Neural cell (in vitro differentiated cells): ENCODE measurements around the gene HRH4. TPM values are rescaled to one million over a fixed set of nuclear protein-coding genes. Genes with fewer than 3 reads are reported as not detected.

ENCODE experiments used
- H2AFZ ChIP-seq: fragments of 200-600, 300-800 bp; sonication (generic), shearing (Covaris generic); 2 replicates; pipeline ENCODE4 v1.6.0; 2014; ENCODE audit warnings: low read depth, mild to moderate bottlenecking, antibody characterized with exemption, low read length, moderate library complexity
- H3F3A ChIP-seq: fragments of 200-600 bp; shearing (Covaris generic); 2 replicates; pipeline ENCODE4 v1.6.1; 2016; ENCODE audit warnings: mild to moderate bottlenecking, moderate library complexity, mixed read lengths, antibody characterized with exemption, low read length; ENCODE audit not compliant: insufficient read depth, poor library complexity, severe bottlenecking
- H3K27ac ChIP-seq: fragments of 200-600, 300-800 bp; sonication (generic), shearing (Covaris generic); 2 replicates; pipeline ENCODE4 v1.5.1; 2014; ENCODE audit warnings: mild to moderate bottlenecking, low read length, moderate library complexity
- H3K27me3 ChIP-seq: fragments of 300-800, 200-600 bp; sonication (generic), shearing (Covaris generic); 2 replicates; pipeline ENCODE4 v1.6.0; 2014; ENCODE audit warnings: mild to moderate bottlenecking, low read depth, low read length, moderate library complexity; ENCODE audit not compliant: insufficient read depth
- H3K36me3 ChIP-seq: fragments of 300-800, 200-600 bp; sonication (generic), shearing (Covaris generic); 2 replicates; pipeline ENCODE4 v1.5.1; 2014; ENCODE audit warnings: mild to moderate bottlenecking, antibody characterized with exemption, low read length, moderate library complexity; ENCODE audit not compliant: insufficient read depth
- H3K4me2 ChIP-seq: fragments of 300-800, 200-600 bp; sonication (generic), shearing (Covaris generic); 2 replicates; pipeline ENCODE4 v1.6.0; 2014; ENCODE audit warnings: mild to moderate bottlenecking, low read length
- H3K4me3 ChIP-seq: fragments of 300-800, 200-600 bp; sonication (generic), shearing (Covaris generic); 2 replicates; pipeline ENCODE4 v1.5.1; 2014; ENCODE audit warnings: mild to moderate bottlenecking, low read length, moderate library complexity
- H3K79me2 ChIP-seq: fragments of 200-600 bp; shearing (Covaris generic); replicated peaks from 2 replicates; pipeline ENCODE4 v1.6.0; 2014; ENCODE audit warnings: mild to moderate bottlenecking, low read length, moderate library complexity; ENCODE audit not compliant: insufficient read depth
- H3K9ac ChIP-seq: fragments of 300-800, 200-600 bp; sonication (generic), shearing (Covaris generic); 2 replicates; pipeline ENCODE4 v1.6.1; 2016; ENCODE audit warnings: mild to moderate bottlenecking, low read length, mixed read lengths
- H3K9me2 ChIP-seq: fragments of 200-600 bp; shearing (Covaris generic); 2 replicates; pipeline ENCODE4 v1.6.1; 2016; ENCODE audit warnings: mild to moderate bottlenecking, low read length, mixed read lengths; ENCODE audit not compliant: insufficient read depth
- H3K9me3 ChIP-seq: fragments of 200-600, 300-800 bp; sonication (generic), shearing (Covaris generic); 2 replicates; pipeline ENCODE4 v1.6.1; 2016; ENCODE audit warnings: mild to moderate bottlenecking, mixed run types, low read length, moderate library complexity, mixed read lengths
- H4K20me1 ChIP-seq: fragments of 200-600 bp; shearing (Covaris generic); 2 replicates; pipeline ENCODE4 v1.6.1; 2016; ENCODE audit warnings: mild to moderate bottlenecking, mixed run types; ENCODE audit not compliant: insufficient read depth
- EP300 ChIP-seq: fragments of 450-650 bp; conservative IDR thresholded peaks from 2 replicates; pipeline ENCODE4 v1.6.1; 2014; ENCODE audit warnings: antibody characterized with exemption, mild to moderate bottlenecking, moderate library complexity; ENCODE audit not compliant: poor library complexity, severe bottlenecking
- EZH2 ChIP-seq: fragments of 200-600, 300-800 bp; shearing (Covaris generic), sonication (generic); IDR thresholded peaks from 2 replicates; pipeline ENCODE4 v1.6.1; 2014; ENCODE audit warnings: antibody characterized with exemption, low read length, borderline replicate concordance, mild to moderate bottlenecking; ENCODE audit not compliant: insufficient read depth, poor library complexity, severe bottlenecking
- MXI1 ChIP-seq: fragments of 450-650 bp; conservative IDR thresholded peaks from 2 replicates; pipeline ENCODE4 v1.6.1; 2014; ENCODE audit warnings: antibody characterized with exemption, mild to moderate bottlenecking; ENCODE audit not compliant: poor library complexity, severe bottlenecking
- POLR2AphosphoS5 ChIP-seq: IDR thresholded peaks from 2 replicates; pipeline ENCODE4 v1.6.1; 2012
- RAD21 ChIP-seq: fragments of 450-650 bp; conservative IDR thresholded peaks from 2 replicates; pipeline ENCODE4 v1.6.1; 2014; ENCODE audit warnings: antibody characterized with exemption, mild to moderate bottlenecking, moderate library complexity
- SMC3 ChIP-seq: fragments of 450-650 bp; conservative IDR thresholded peaks from 2 replicates; pipeline ENCODE4 v1.6.1; 2014; ENCODE audit warnings: antibody characterized with exemption, mild to moderate bottlenecking, moderate library complexity; ENCODE audit not compliant: poor library complexity
- TAF1 ChIP-seq: IDR thresholded peaks from 2 replicates; pipeline ENCODE4 v1.6.1; 2012; ENCODE audit warnings: low read depth
- polyA plus RNA-seq: library from polyadenylated mRNA; depleted of rRNA; stranded (reverse); fragments of >200 nt; gene quantifications from 2 replicates; pipeline ENCODE4 v1.2.3, GENCODE V29; 2014
- TF ChIP-seq, protein P1 (sequence below): IDR thresholded peaks from 2 replicates; pipeline ENCODE4 v1.6.1; 2012; ENCODE audit warnings: borderline replicate concordance
- TF ChIP-seq, protein P2 (sequence below): fragments of 450-650 bp; IDR thresholded peaks from 2 replicates; pipeline ENCODE4 v1.5.1; 2014; ENCODE audit warnings: antibody characterized with exemption, mild to moderate bottlenecking, moderate library complexity; ENCODE audit not compliant: poor library complexity, severe bottlenecking

The HRH4 gene
- polyA plus RNA-seq, 1 donor from 2014 or later = not detected

DNA sequence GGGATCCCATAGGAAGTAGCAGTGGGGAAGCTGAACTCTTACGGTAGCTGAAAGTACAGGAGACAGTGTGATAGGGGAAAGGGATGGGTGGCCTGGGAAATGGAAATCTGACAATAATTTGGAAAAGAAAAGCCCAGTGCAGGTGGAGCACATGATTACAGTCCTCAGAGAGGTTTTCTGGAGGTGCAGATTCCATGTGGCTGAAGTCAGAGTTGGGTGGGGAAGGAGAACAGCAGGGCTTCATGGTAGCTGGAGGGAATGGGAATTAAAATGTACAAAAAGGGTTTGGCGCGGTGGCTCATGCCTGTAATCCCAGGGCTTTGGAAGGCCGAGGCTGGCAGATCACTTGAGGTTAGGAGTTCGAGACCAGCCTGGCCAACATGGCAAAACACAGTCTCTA is 12.2 kb downstream of the HRH4 start:
- Histone ChIP-seq H3F3A (no peaks in the 10 kb centered on the region), H2AFZ (no peak overlapping the region), H3K9me3 (no peaks in the 10 kb centered on the region), H3K27me3 (no peaks in the 10 kb centered on the region), H3K36me3 (no peaks in the 10 kb centered on the region), H4K20me1 (no peaks in the 10 kb centered on the region), H3K9me2 (no peaks in the 10 kb centered on the region), H3K79me2 (no peaks in the 10 kb centered on the region), H3K4me2 (no peak overlapping the region), H3K4me3 (no peak overlapping the region), H3K9ac (no peak overlapping the region), H3K27ac (no peak overlapping the region)
- TF ChIP-seq, protein P1, sequence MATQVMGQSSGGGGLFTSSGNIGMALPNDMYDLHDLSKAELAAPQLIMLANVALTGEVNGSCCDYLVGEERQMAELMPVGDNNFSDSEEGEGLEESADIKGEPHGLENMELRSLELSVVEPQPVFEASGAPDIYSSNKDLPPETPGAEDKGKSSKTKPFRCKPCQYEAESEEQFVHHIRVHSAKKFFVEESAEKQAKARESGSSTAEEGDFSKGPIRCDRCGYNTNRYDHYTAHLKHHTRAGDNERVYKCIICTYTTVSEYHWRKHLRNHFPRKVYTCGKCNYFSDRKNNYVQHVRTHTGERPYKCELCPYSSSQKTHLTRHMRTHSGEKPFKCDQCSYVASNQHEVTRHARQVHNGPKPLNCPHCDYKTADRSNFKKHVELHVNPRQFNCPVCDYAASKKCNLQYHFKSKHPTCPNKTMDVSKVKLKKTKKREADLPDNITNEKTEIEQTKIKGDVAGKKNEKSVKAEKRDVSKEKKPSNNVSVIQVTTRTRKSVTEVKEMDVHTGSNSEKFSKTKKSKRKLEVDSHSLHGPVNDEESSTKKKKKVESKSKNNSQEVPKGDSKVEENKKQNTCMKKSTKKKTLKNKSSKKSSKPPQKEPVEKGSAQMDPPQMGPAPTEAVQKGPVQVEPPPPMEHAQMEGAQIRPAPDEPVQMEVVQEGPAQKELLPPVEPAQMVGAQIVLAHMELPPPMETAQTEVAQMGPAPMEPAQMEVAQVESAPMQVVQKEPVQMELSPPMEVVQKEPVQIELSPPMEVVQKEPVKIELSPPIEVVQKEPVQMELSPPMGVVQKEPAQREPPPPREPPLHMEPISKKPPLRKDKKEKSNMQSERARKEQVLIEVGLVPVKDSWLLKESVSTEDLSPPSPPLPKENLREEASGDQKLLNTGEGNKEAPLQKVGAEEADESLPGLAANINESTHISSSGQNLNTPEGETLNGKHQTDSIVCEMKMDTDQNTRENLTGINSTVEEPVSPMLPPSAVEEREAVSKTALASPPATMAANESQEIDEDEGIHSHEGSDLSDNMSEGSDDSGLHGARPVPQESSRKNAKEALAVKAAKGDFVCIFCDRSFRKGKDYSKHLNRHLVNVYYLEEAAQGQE = no peak
- TF ChIP-seq MXI1 (no peak), EZH2 (no peak), POLR2AphosphoS5 (no peak), SMC3 (no peak), TAF1 (no peak), EP300 (no peak)

DNA sequence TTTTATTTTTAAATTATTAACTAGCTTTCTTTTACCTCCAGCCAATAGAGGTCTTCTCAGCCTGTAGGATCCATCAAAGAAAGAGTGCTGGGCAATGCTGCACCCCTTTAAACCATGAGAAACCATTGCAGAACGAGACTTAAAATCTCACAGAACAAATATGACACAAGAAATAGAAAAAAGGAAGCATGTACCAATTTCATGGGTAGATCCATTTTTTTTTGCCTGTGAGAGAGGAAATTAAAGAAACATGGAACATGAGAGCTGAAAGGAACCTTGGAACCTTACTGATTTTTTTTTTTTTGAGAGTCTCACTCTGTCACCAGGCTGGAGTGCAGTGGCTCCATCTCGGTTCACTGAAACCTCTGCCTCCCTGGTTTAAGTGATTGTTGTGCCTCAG is 14.0 kb downstream of the HRH4 start:
- H3K27me3 ChIP-seq = no peaks in the 10 kb centered on the region
- H3K9me2 ChIP-seq = no peaks in the 10 kb centered on the region
- H3F3A ChIP-seq = no peaks in the 10 kb centered on the region
- H3K36me3 ChIP-seq = no peaks in the 10 kb centered on the region
- H3K4me3 ChIP-seq = no peak overlapping the region
- no peak for TF ChIP-seq EP300
- no peak for TF ChIP-seq SMC3
- no peak for TF ChIP-seq POLR2AphosphoS5
- TF ChIP-seq, protein P1 = no peak
- TF ChIP-seq RAD21 = no peak
- TF ChIP-seq EZH2 = no peak
- TF ChIP-seq, protein P2, sequence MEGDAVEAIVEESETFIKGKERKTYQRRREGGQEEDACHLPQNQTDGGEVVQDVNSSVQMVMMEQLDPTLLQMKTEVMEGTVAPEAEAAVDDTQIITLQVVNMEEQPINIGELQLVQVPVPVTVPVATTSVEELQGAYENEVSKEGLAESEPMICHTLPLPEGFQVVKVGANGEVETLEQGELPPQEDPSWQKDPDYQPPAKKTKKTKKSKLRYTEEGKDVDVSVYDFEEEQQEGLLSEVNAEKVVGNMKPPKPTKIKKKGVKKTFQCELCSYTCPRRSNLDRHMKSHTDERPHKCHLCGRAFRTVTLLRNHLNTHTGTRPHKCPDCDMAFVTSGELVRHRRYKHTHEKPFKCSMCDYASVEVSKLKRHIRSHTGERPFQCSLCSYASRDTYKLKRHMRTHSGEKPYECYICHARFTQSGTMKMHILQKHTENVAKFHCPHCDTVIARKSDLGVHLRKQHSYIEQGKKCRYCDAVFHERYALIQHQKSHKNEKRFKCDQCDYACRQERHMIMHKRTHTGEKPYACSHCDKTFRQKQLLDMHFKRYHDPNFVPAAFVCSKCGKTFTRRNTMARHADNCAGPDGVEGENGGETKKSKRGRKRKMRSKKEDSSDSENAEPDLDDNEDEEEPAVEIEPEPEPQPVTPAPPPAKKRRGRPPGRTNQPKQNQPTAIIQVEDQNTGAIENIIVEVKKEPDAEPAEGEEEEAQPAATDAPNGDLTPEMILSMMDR = no peak
- TF ChIP-seq TAF1 = no peak
- no peak for TF ChIP-seq MXI1
- no peak overlapping the region for H3K4me2 ChIP-seq
- H2AFZ ChIP-seq = no peak overlapping the region
- H3K79me2 ChIP-seq = no peaks in the 10 kb centered on the region
- no peaks in the 10 kb centered on the region for H4K20me1 ChIP-seq
- H3K9me3 ChIP-seq = no peaks in the 10 kb centered on the region
- H3K27ac ChIP-seq = no peak overlapping the region
- no peak overlapping the region for H3K9ac ChIP-seq
